ENCODE results near the gene SPTLC1. TPM values are rescaled to one million over a fixed set of nuclear protein-coding genes. Genes with fewer than 3 reads are reported as not detected.

The SPTLC1 gene
- total and polyA plus RNA-seq, 2 donors (not counting 1 experiment from before 2014, with no cell fraction given): 26.6 to 53.5 TPM

GRCh38 chr9:92019658-92020057, 95.6 kb downstream of the SPTLC1 start:
- H3K79me2 ChIP-seq (ENCODE audit: control insufficient read depth, insufficient read depth, low read length): no peaks in the 10 kb centered on the region
- 80% methylated on average over 1 of the region's 5 CpGs for WGBS (ENCODE audit: insufficient coverage)
- H3K27me3 Mint-ChIP-seq: peaks cover 3% of the 10 kb centered on the region
- H4K20me1 ChIP-seq (ENCODE audit: control insufficient read depth, insufficient read depth, low read length, poor library complexity, severe bottlenecking): no peaks in the 10 kb centered on the region
- no peaks in the 10 kb centered on the region for H3K36me3 ChIP-seq (replicated peaks in 1 of 2; ENCODE audit: control extremely low read depth in 1 of 2, control insufficient read depth in 1 of 2, extremely low read depth in 1 of 2, insufficient read depth in 2 of 2, low read length in 1 of 2)
- H3K4me3 ChIP-seq (ENCODE audit: control extremely low read depth in 1 of 5, extremely low read depth in 1 of 5, insufficient read depth in 1 of 5, low read depth in 2 of 5, low read length in 4 of 5): no peak overlapping the region
- POLR2A ChIA-PET: no interaction called here
- intact Hi-C loops (cut with micrococcal nuclease): no loop called here
- no peak overlapping the region for H2AFZ ChIP-seq (ENCODE audit: insufficient read depth, low read depth, low read length, poor library complexity, severe bottlenecking)
- no peaks in the 10 kb centered on the region for H3K27me3 ChIP-seq (replicated peaks in 1 of 4; ENCODE audit: control extremely low read depth in 1 of 4, control insufficient read depth in 3 of 4, insufficient read depth in 4 of 4, low read length in 3 of 4)
- CTCF ChIA-PET: no interaction called here
- H3K4me1 Mint-ChIP-seq: no peaks in the 10 kb centered on the region
- no peak overlapping the region for H3K4me2 ChIP-seq (replicated peaks; ENCODE audit: low read depth, low read length, poor library complexity, severe bottlenecking)
- no peak overlapping the region for H3K9ac ChIP-seq (ENCODE audit: low read length)
- no peak overlapping the region for H3K4me3 Mint-ChIP-seq
- ATAC-seq (ENCODE audit: low read depth): no peak
- peaks cover 0 to 9% (median 7%) of the 10 kb centered on the region in 3 donors for H3K9me3 ChIP-seq (ENCODE audit: control extremely low read depth in 1 of 3, control insufficient read depth in 2 of 3, insufficient read depth in 1 of 3, low read length in 2 of 3)
- DNase-seq: no peak
- H3K9me3 Mint-ChIP-seq (ENCODE audit: insufficient read depth): peaks cover 12% of the 10 kb centered on the region
- H3K27ac Mint-ChIP-seq: no peak overlapping the region
- no peaks in the 10 kb centered on the region for H3K4me1 ChIP-seq (ENCODE audit: control insufficient read depth in 2 of 2, insufficient read depth in 2 of 2, low read length in 2 of 2)
- H3K27ac ChIP-seq (ENCODE audit: low read length in 2 of 2): no peak overlapping the region
- no peak for TF ChIP-seq EZH2 (IDR thresholded peaks at IDR 0.05; ENCODE audit: borderline replicate concordance, insufficient read depth, low read depth, low read length, poor library complexity, severe bottlenecking)
- no peak for TF ChIP-seq CTCF (IDR thresholded peaks at IDR 0.05)

GRCh38 chr9:92010705-92011536, 104.3 kb downstream of the SPTLC1 start:
- ATAC-seq (ENCODE audit: low read depth): no peak
- ChIA-PET CTCF (no interaction called here), POLR2A (no interaction called here)

More at GRCh38 chr9:92010705-92011536, 104.3 kb downstream of the SPTLC1 start:
- H3K79me2 ChIP-seq (ENCODE audit: control insufficient read depth, insufficient read depth, low read length): no peaks in the 10 kb centered on the region
- intact Hi-C loops (cut with micrococcal nuclease): no loop called here
- no peak overlapping the region for H3K4me3 ChIP-seq (ENCODE audit: control extremely low read depth in 1 of 5, extremely low read depth in 1 of 5, insufficient read depth in 1 of 5, low read depth in 2 of 5, low read length in 4 of 5)
- H3K9ac ChIP-seq (ENCODE audit: low read length): no peak overlapping the region
- H3K4me1 ChIP-seq (ENCODE audit: control insufficient read depth in 2 of 2, insufficient read depth in 2 of 2, low read length in 2 of 2): no peaks in the 10 kb centered on the region
- H3K9me3 Mint-ChIP-seq (ENCODE audit: insufficient read depth): no peaks in the 10 kb centered on the region
- no peak overlapping the region for H3K4me3 Mint-ChIP-seq
- 80% methylated on average over 2 of the region's 2 CpGs for WGBS (ENCODE audit: insufficient coverage)
- no peak overlapping the region for H3K4me2 ChIP-seq (replicated peaks; ENCODE audit: low read depth, low read length, poor library complexity, severe bottlenecking)
- H3K9me3 ChIP-seq (ENCODE audit: control extremely low read depth in 1 of 3, control insufficient read depth in 2 of 3, insufficient read depth in 1 of 3, low read length in 2 of 3): peaks cover 0 to 4% (median 0%) of the 10 kb centered on the region in 3 donors
- H3K27me3 Mint-ChIP-seq: peaks cover 11% of the 10 kb centered on the region
- H4K20me1 ChIP-seq (ENCODE audit: control insufficient read depth, insufficient read depth, low read length, poor library complexity, severe bottlenecking): no peaks in the 10 kb centered on the region
- no peak overlapping the region for H3K27ac ChIP-seq (ENCODE audit: low read length in 2 of 2)
- H3K4me1 Mint-ChIP-seq: no peaks in the 10 kb centered on the region
- H3K36me3 ChIP-seq (replicated peaks in 1 of 2; ENCODE audit: control extremely low read depth in 1 of 2, control insufficient read depth in 1 of 2, extremely low read depth in 1 of 2, insufficient read depth in 2 of 2, low read length in 1 of 2): no peaks in the 10 kb centered on the region
- H3K27ac Mint-ChIP-seq: no peak overlapping the region
- TF ChIP-seq EZH2 (IDR thresholded peaks at IDR 0.05; ENCODE audit: borderline replicate concordance, insufficient read depth, low read depth, low read length, poor library complexity, severe bottlenecking) (no peak), CTCF (IDR thresholded peaks at IDR 0.05) (no peak)
- H3K27me3 ChIP-seq (replicated peaks in 1 of 4; ENCODE audit: control extremely low read depth in 1 of 4, control insufficient read depth in 3 of 4, insufficient read depth in 4 of 4, low read length in 3 of 4): peaks cover 0 to 8% (median 1%) of the 10 kb centered on the region in 4 experiments
- H2AFZ ChIP-seq (ENCODE audit: insufficient read depth, low read depth, low read length, poor library complexity, severe bottlenecking): no peak overlapping the region
- no peak for DNase-seq
